OCI-LY1 (cell line): ENCODE data around the gene NDFIP1.

Source experiments
- H2AFZ ChIP-seq: fragments of 200-600 bp; sonication (generic), shearing (Covaris generic); 2 replicates; pipeline ENCODE4 v1.6.0; 2014; ENCODE audit warnings: antibody characterized with exemption, mild to moderate bottlenecking, low read length
- H3F3A ChIP-seq: fragments of 200-600 bp; sonication (generic), shearing (Covaris generic); 2 replicates; pipeline ENCODE4 v1.6.0; 2014; ENCODE audit warnings: mild to moderate bottlenecking, antibody characterized with exemption, low read length, moderate library complexity; ENCODE audit not compliant: insufficient read depth
- H3K27ac ChIP-seq: fragments of 200-600 bp; sonication (generic); 2 replicates; pipeline ENCODE4 v1.5.1; 2014; ENCODE audit warnings: low read length, mixed run types, mild to moderate bottlenecking, low read depth; ENCODE audit not compliant: poor library complexity, severe bottlenecking
- H3K27me3 ChIP-seq: fragments of 200-600 bp; sonication (generic); 2 replicates; pipeline ENCODE4 v1.6.0; 2014; ENCODE audit warnings: antibody characterized with exemption, mild to moderate bottlenecking, low read length, moderate library complexity; ENCODE audit not compliant: insufficient read depth
- H3K36me3 ChIP-seq: fragments of 200-600 bp; sonication (generic); 2 replicates; pipeline ENCODE4 v1.6.1; 2014; ENCODE audit warnings: mild to moderate bottlenecking, antibody characterized with exemption, low read length, moderate library complexity, mixed read lengths; ENCODE audit not compliant: insufficient read depth
- H3K4me1 ChIP-seq: fragments of 200-600 bp; sonication (generic); 2 replicates; pipeline ENCODE4 v1.5.1; 2014; ENCODE audit warnings: mild to moderate bottlenecking, low read length, moderate library complexity; ENCODE audit not compliant: insufficient read depth, severe bottlenecking
- H3K4me2 ChIP-seq: fragments of 200-600 bp; sonication (generic), shearing (Covaris generic); 2 replicates; pipeline ENCODE4 v1.6.1; 2014; ENCODE audit warnings: low read length
- H3K4me3 ChIP-seq: fragments of 200-600 bp; sonication (generic); 2 replicates; pipeline ENCODE4 v1.5.1; 2014; ENCODE audit warnings: low read length, low read depth, mild to moderate bottlenecking, mixed read lengths; ENCODE audit not compliant: poor library complexity, severe bottlenecking
- H3K79me2 ChIP-seq: fragments of 200-600 bp; shearing (Covaris generic); 2 replicates; pipeline ENCODE4 v1.6.1; 2016; ENCODE audit warnings: mixed run types, low read length, mixed read lengths; ENCODE audit not compliant: insufficient read depth
- H3K9ac ChIP-seq: fragments of 200-600 bp; sonication (generic), shearing (Covaris generic); 2 replicates; pipeline ENCODE4 v1.6.1; 2014; ENCODE audit warnings: mild to moderate bottlenecking, low read length, mixed read lengths
- H3K9me2 ChIP-seq: fragments of 200-600 bp; sonication (generic), shearing (Covaris generic); 2 replicates; pipeline ENCODE4 v1.6.1; 2014; ENCODE audit warnings: low read depth, mild to moderate bottlenecking, low read length, mixed read lengths
- H3K9me3 ChIP-seq: fragments of 200-600 bp; shearing (Covaris generic); 2 replicates; pipeline ENCODE4 v1.6.1; 2014; ENCODE audit warnings: low read length, mixed read lengths
- H4K20me1 ChIP-seq: fragments of 200-600 bp; sonication (generic), shearing (Covaris generic); 2 replicates; pipeline ENCODE4 v1.6.0; 2016; ENCODE audit warnings: mild to moderate bottlenecking, low read length; ENCODE audit not compliant: insufficient read depth
- EZH2 ChIP-seq: fragments of 200-600 bp; sonication (generic), shearing (Covaris generic); IDR thresholded peaks from 2 replicates; pipeline ENCODE4 v1.8.0; 2017; ENCODE audit warnings: borderline replicate concordance, mixed run types, mild to moderate bottlenecking, antibody characterized with exemption, low read length, moderate library complexity, mixed read lengths
- TF ChIP-seq, protein P1 (sequence below): fragments of 200-600 bp; sonication (generic), shearing (Covaris generic); IDR thresholded peaks from 2 replicates; pipeline ENCODE4 v1.5.1; 2017; ENCODE audit warnings: mild to moderate bottlenecking, antibody characterized with exemption, low read length, moderate library complexity, mixed read lengths

NDFIP1 gene

DNA sequence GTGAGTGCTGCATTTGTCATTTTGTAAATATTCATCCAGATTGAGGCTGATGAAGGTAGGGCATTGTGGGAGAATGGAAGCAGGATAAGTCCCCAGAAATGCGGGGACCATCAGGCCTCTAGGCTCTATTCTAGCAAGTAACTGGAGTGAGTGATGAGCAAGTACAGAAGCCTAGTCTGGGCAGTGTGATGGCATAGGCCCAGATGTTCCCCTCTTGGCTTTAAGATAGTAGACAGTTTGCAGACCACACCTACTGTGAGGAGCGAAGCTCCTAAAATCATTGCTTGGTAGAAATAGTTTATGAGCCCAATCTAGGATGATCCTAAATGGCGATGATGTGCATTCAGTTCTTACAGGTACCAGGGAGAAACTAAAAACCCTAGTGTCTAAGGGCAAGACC lies 24.3 kb downstream of the NDFIP1 start:
- Histone ChIP-seq H3K9me3 (no peaks in the 10 kb centered on the region), H3K4me1 (peaks cover 3% of the 10 kb centered on the region), H3K27me3 (no peaks in the 10 kb centered on the region), H3K4me2 (no peak overlapping the region), H3K9me2 (no peaks in the 10 kb centered on the region), H3K36me3 (peaks cover 8% of the 10 kb centered on the region; the same call in 1 of the 2 replicates), H3F3A (no peaks in the 10 kb centered on the region), H3K27ac (no peak overlapping the region), H3K9ac (no peak overlapping the region), H3K4me3 (no peak overlapping the region), H4K20me1 (no peaks in the 10 kb centered on the region), H3K79me2 (no peaks in the 10 kb centered on the region), H2AFZ (no peak overlapping the region)
- TF ChIP-seq, protein P1, sequence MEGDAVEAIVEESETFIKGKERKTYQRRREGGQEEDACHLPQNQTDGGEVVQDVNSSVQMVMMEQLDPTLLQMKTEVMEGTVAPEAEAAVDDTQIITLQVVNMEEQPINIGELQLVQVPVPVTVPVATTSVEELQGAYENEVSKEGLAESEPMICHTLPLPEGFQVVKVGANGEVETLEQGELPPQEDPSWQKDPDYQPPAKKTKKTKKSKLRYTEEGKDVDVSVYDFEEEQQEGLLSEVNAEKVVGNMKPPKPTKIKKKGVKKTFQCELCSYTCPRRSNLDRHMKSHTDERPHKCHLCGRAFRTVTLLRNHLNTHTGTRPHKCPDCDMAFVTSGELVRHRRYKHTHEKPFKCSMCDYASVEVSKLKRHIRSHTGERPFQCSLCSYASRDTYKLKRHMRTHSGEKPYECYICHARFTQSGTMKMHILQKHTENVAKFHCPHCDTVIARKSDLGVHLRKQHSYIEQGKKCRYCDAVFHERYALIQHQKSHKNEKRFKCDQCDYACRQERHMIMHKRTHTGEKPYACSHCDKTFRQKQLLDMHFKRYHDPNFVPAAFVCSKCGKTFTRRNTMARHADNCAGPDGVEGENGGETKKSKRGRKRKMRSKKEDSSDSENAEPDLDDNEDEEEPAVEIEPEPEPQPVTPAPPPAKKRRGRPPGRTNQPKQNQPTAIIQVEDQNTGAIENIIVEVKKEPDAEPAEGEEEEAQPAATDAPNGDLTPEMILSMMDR = no peak
- TF ChIP-seq EZH2 = no peak

DNA sequence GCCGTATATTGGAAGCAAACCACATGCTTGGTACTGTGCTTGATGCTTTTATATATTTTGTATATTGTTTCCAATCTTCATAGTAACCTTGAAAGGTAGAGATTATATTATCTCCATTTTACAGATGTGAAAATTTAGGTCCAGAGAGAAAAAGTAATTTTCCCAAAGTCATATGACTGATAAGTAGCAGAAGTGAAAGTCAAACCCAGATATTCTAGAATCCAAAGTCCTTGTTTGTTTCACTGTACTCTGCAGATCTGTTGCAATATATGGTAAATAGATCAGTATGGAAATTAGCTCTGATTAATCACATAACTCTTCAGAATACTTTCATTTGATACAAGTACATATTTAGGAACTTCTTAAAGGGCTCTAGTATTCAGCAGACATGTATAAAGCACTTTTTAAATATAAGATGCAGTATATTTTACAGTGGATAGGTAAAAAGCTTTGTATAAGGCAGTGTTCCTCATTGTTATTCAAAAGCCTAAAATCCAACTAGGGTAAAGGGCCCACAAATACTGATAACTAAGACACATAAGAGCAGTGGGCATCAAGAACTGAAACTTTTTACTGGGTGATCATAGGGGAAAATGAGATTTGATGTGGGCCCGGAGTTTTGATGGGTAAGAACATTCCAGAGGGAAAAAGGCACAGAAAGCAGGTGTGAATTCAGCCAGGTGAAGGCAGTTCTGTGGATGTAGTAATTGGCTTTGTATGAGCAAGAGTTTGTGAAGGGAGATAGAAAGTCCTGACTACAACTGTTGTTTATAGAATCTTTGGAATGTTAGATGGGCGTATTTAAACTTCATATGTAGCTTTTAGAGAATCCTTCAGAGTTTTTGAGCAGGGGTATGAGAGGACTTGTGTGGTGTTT lies 25.0 kb downstream of the NDFIP1 start:
- Histone ChIP-seq H3K9ac (no peak overlapping the region), H3K27ac (no peak overlapping the region), H3K36me3 (peaks cover 8% of the 10 kb centered on the region; the same call in 1 of the 2 replicates), H3K9me2 (no peaks in the 10 kb centered on the region), H3K4me2 (no peak overlapping the region), H3K9me3 (no peaks in the 10 kb centered on the region), H3K4me3 (no peak overlapping the region), H3K4me1 (peaks cover 3% of the 10 kb centered on the region), H2AFZ (no peak overlapping the region), H3F3A (no peaks in the 10 kb centered on the region), H3K79me2 (no peaks in the 10 kb centered on the region), H4K20me1 (no peaks in the 10 kb centered on the region), H3K27me3 (no peaks in the 10 kb centered on the region)
- TF ChIP-seq, protein P1 = no peak
- TF ChIP-seq EZH2 = no peak

DNA sequence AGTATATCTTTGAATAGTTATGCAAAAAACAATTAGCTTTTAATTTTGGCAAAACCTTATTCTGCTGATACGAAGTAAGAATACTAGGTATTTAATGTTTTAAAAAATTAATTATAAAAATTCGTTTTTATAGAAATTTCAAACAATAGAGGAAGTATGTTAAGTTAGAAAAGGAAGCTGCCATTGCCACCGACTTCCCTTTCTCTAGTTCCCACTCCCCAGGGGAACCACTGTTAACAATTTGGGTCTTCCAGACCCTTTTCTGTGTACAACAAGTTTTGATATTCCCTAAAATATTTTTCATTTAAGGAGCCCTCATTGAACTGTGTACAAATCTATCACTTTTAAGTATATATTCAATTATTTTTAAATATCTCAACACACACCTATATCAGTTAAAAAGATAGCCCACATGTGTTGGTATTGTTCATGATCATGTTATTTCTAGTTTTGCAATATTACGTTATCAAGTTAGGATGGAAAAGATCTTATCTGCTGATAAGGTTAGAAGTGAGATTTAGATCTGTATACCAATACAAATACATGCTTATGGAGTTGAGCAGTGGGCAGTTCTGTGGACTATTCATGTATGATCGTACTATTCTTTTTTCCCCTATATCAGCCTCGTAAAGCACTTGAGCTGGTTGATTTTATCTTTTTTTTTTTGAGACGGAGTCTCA lies 25.9 kb downstream of the NDFIP1 start:
- Histone ChIP-seq H3K4me1 (no peaks in the 10 kb centered on the region), H3K36me3 (peaks cover 8% of the 10 kb centered on the region; the same call in 1 of the 2 replicates), H3K9me3 (no peaks in the 10 kb centered on the region), H3K79me2 (no peaks in the 10 kb centered on the region), H3K27ac (no peak overlapping the region), H3K4me2 (no peak overlapping the region), H3K27me3 (no peaks in the 10 kb centered on the region), H4K20me1 (no peaks in the 10 kb centered on the region), H2AFZ (no peak overlapping the region), H3F3A (no peaks in the 10 kb centered on the region), H3K9ac (no peak overlapping the region), H3K4me3 (no peak overlapping the region), H3K9me2 (no peaks in the 10 kb centered on the region)
- no peak for TF ChIP-seq EZH2
- TF ChIP-seq, protein P1 = no peak
